ENCODE data around the gene FAM120A. TPM values are rescaled to one million over a fixed set of nuclear protein-coding genes. Genes with fewer than 3 reads are reported as not detected.

The FAM120A gene
- total RNA-seq, 1 donor from 2014 or later = 57.3 TPM

DNA sequence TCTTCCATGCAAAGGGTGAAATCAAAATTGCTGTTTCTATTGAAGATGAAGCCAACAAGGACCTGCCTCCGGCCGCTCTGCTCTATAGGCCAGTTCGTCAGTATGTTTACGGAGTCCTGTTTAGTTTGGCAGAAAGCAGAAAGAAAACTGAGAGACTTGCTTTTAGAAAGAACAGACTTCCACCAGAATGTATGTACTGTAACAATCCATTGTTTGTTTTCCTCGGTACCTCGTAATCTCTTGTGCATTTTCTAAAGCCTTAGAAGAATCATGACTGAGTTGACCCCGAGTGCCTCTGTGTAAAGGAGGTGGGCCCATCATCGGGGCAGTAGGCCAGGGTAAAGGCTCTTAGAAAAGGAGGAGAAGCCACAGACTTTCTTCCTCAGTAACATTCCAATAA lies 80.7 kb downstream of the FAM120A start:
- Mint-ChIP-seq H3K4me3 (no peak overlapping the region), H3K4me1 (no peaks in the 10 kb centered on the region), H3K27ac (ENCODE audit: unreplicated experiment) (no peak overlapping the region), H3K9me3 (no peaks in the 10 kb centered on the region), H3K36me3 (ENCODE audit: low read depth) (peaks cover 22% of the 10 kb centered on the region), H3K27me3 (ENCODE audit: low read depth) (no peaks in the 10 kb centered on the region)
- DNase-seq (ENCODE audit: low read depth, low spot score) = no peak
- TF ChIP-seq, protein P1, sequence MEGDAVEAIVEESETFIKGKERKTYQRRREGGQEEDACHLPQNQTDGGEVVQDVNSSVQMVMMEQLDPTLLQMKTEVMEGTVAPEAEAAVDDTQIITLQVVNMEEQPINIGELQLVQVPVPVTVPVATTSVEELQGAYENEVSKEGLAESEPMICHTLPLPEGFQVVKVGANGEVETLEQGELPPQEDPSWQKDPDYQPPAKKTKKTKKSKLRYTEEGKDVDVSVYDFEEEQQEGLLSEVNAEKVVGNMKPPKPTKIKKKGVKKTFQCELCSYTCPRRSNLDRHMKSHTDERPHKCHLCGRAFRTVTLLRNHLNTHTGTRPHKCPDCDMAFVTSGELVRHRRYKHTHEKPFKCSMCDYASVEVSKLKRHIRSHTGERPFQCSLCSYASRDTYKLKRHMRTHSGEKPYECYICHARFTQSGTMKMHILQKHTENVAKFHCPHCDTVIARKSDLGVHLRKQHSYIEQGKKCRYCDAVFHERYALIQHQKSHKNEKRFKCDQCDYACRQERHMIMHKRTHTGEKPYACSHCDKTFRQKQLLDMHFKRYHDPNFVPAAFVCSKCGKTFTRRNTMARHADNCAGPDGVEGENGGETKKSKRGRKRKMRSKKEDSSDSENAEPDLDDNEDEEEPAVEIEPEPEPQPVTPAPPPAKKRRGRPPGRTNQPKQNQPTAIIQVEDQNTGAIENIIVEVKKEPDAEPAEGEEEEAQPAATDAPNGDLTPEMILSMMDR (conservative IDR thresholded peaks at IDR 0.05) = no peak

DNA sequence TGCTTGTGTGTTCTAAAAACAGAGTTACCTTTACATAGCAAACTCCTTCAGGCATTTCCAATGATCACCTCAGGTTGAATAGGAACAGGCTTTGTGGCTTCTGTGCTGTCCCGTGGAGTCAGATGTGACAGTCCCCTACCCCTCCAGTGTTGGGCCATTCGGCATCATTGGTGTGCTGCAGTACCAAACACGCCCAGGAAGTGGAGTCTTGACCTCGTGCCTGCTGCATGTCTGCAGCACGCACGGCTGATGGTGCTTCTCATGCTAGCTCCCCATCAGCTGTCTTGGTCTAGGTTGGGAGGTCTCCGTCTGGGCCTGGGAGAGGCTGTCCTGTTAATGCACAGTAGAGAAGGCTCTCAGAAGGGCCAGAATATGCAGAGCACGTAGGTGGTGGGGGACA lies 82.4 kb downstream of the FAM120A start:
- no peaks in the 10 kb centered on the region for H3K4me1 Mint-ChIP-seq
- no peak for DNase-seq (ENCODE audit: low read depth, low spot score)
- TF ChIP-seq, protein P1 (conservative IDR thresholded peaks at IDR 0.05) = no peak
- no peaks in the 10 kb centered on the region for H3K27me3 Mint-ChIP-seq (ENCODE audit: low read depth)
- H3K27ac Mint-ChIP-seq (ENCODE audit: unreplicated experiment) = no peak overlapping the region
- no peaks in the 10 kb centered on the region for H3K9me3 Mint-ChIP-seq
- no peak overlapping the region for H3K4me3 Mint-ChIP-seq
- peaks cover 21% of the 10 kb centered on the region for H3K36me3 Mint-ChIP-seq (ENCODE audit: low read depth)

DNA sequence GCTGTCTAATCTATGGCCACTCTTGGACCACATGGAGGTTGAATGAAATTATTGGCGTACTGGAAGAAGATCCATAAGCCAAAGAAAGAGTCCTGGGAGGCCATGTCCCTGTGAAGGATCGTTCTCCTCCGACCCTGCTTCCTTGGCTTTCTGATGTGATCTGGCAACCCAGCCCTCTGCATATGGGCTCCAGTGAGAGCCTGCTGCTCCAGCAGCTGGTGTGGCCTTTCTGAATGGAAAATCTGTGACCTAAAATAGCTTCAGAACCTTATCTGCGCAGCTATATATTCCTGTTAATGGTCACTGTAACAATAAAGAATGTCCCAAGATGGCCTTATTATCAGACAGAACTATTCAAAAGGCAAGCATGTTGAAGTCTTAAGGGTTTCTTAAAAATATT lies 84.7 kb downstream of the FAM120A start:
- Mint-ChIP-seq H3K4me3 (no peak overlapping the region), H3K36me3 (ENCODE audit: low read depth) (peaks cover 21% of the 10 kb centered on the region), H3K27me3 (ENCODE audit: low read depth) (no peaks in the 10 kb centered on the region), H3K9me3 (no peaks in the 10 kb centered on the region), H3K4me1 (no peaks in the 10 kb centered on the region), H3K27ac (ENCODE audit: unreplicated experiment) (no peak overlapping the region)
- DNase-seq (ENCODE audit: low read depth, low spot score) = no peak
- TF ChIP-seq, protein P1 (conservative IDR thresholded peaks at IDR 0.05) = no peak

DNA sequence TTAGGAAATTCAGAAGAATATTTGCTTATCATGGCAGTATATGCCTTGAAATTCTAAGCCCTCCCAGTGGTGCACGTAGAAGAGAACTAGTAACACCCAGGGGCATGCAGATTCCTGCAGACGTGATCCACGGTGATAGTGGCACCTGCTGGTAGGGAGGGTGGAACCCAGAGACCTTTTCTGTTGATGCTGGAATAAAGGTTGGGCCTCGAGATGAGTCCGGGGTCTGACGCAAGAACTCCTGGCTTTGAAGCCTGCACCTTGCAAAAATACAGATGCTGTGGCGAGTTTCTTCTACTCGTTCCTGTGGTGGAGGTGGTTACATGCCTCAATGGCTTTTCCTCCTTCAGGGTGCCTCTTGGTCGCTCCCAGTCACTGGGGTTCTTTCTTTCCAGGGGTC lies 85.4 kb downstream of the FAM120A start:
- Mint-ChIP-seq H3K27ac (ENCODE audit: unreplicated experiment) (no peak overlapping the region), H3K4me1 (no peaks in the 10 kb centered on the region), H3K9me3 (no peaks in the 10 kb centered on the region), H3K36me3 (ENCODE audit: low read depth) (peaks cover 21% of the 10 kb centered on the region), H3K27me3 (ENCODE audit: low read depth) (no peaks in the 10 kb centered on the region), H3K4me3 (no peak overlapping the region)
- TF ChIP-seq, protein P1 (conservative IDR thresholded peaks at IDR 0.05) = no peak
- DNase-seq (ENCODE audit: low read depth, low spot score) = no peak

DNA sequence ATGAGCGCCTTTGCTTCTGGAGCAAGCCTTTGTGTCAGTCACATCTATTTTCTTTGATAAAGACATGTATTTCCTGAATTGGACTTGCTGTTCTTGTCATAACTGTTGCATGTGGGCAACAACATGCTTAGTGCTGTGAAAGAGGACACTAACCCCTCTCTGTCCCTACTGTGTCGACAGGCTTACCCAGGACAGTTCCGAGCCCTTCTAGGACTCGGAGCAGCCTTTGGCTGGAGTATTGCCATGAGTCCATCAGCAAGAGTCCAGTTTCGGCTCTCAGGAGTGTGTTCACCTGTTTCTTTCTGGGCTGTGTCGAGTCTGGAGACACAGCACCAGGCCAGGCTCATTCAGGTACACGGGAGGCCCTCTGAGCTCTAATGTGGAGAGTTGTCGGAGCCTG lies 88.8 kb downstream of the FAM120A start:
- H3K4me1 Mint-ChIP-seq = no peaks in the 10 kb centered on the region
- H3K4me3 Mint-ChIP-seq = no peak overlapping the region
- H3K27ac Mint-ChIP-seq (ENCODE audit: unreplicated experiment) = no peak overlapping the region
- H3K27me3 Mint-ChIP-seq (ENCODE audit: low read depth) = no peaks in the 10 kb centered on the region
- no peak for DNase-seq (ENCODE audit: low read depth, low spot score)
- H3K9me3 Mint-ChIP-seq = no peaks in the 10 kb centered on the region
- TF ChIP-seq, protein P1 (conservative IDR thresholded peaks at IDR 0.05) = no peak
- H3K36me3 Mint-ChIP-seq (ENCODE audit: low read depth) = peaks cover 7% of the 10 kb centered on the region

DNA sequence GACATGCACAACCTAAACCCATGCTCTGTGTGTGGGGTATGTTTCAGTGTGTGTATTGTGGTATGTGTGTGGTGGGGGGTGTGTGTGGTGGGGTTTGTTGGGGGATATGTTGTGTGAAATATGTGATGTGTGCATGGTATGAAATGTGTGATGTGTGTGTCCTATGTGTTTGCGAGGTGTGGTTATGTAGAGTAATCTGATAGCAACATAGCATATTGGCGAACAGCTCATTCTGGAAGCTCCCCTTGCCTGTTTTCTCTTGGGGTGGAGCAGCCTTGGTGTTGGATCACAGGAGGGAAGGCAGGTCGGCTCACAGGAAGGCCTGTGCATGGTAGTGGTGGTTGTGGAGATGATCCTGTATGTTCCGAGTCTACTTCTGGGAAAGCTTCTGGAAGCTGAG lies 89.5 kb downstream of the FAM120A start:
- Mint-ChIP-seq H3K4me3 (no peak overlapping the region), H3K36me3 (ENCODE audit: low read depth) (peaks cover 7% of the 10 kb centered on the region), H3K27ac (ENCODE audit: unreplicated experiment) (peak overlapping the region; percentile 94), H3K27me3 (ENCODE audit: low read depth) (no peaks in the 10 kb centered on the region), H3K4me1 (no peaks in the 10 kb centered on the region), H3K9me3 (no peaks in the 10 kb centered on the region)
- TF ChIP-seq, protein P1 (conservative IDR thresholded peaks at IDR 0.05) = no peak
- no peak for DNase-seq (ENCODE audit: low read depth, low spot score)
